Mesodermal cell (in vitro differentiated cells): ENCODE data around the gene CRHR2. TPM values are rescaled to one million over a fixed set of nuclear protein-coding genes. Genes with fewer than 3 reads are reported as not detected.

ENCODE experiments used
- H3K27ac ChIP-seq: 2 replicates; pipeline ENCODE4 v1.7.0; 2013; ENCODE audit warnings: mild to moderate bottlenecking, low read depth, low read length, moderate library complexity; ENCODE audit not compliant: severe bottlenecking
- H3K36me3 ChIP-seq: 2 replicates; pipeline ENCODE4 v1.7.1; 2013; ENCODE audit warnings: mild to moderate bottlenecking, low read length, moderate library complexity; ENCODE audit not compliant: control insufficient read depth, insufficient read depth
- H3K4me1 ChIP-seq: one replicate; pipeline ENCODE4 v1.7.1; 2013; ENCODE audit warnings: mild to moderate bottlenecking, low read length; ENCODE audit not compliant: insufficient read depth, control insufficient read depth, poor library complexity, severe bottlenecking
- H3K4me3 ChIP-seq: 2 replicates; pipeline ENCODE4 v1.7.0; 2013; ENCODE audit warnings: low read length, control low read depth, mild to moderate bottlenecking; ENCODE audit not compliant: insufficient read depth, poor library complexity, severe bottlenecking; ENCODE audit errors: extremely low read depth
- H3K9me3 ChIP-seq: 2 replicates; pipeline ENCODE4 v1.7.1; 2013; ENCODE audit warnings: mild to moderate bottlenecking, low read length, moderate library complexity; ENCODE audit not compliant: control insufficient read depth
- WGBS, 2 experiments: methylation state at CpG; one replicate each; pipeline ENCODE4 v1.1.5; 2013; ENCODE audit warnings: missing lambda C conversion rate in 2 of 2; ENCODE audit not compliant: insufficient coverage in 2 of 2; 5-methylcytosine and 5-hydroxymethylcytosine counted together
- polyA plus RNA-seq, 2 experiments: library from polyadenylated mRNA; stranded (reverse); fragments of 50-300 nt; gene quantifications; one replicate each; pipeline ENCODE4 v1.2.3, GENCODE V29; 2013

Gene CRHR2
- polyA plus RNA-seq (2013, experiment 1 of 2) = 0.33 TPM
- not detected for polyA plus RNA-seq (2013, experiment 2 of 2)

- Histone ChIP-seq H3K9me3 (no peaks in the 10 kb centered on the region), H3K4me3 (peak within 1 kb of the TSS; percentile 39), H3K27ac (no peak within 1 kb of the TSS), H3K4me1 (peaks cover 9% of the 10 kb centered on the region), H3K36me3 (no peaks in the 10 kb centered on the region)
- WGBS, 2 experiments = 4 to 7% methylated on average over 42 to 50 of the region's 67 CpGs
Observed at GRCh38 chr7:30682212-30683083, at the start of gene CRHR2. TSS of gene CRHR2 (minus strand) at chr7:30682456. CDS start at chr7:30682280, 176 bp downstream.

- H3K9me3 ChIP-seq = no peaks in the 10 kb centered on the region
- no peak overlapping the region for H3K27ac ChIP-seq
- no peaks in the 10 kb centered on the region for H3K4me1 ChIP-seq
- H3K36me3 ChIP-seq = no peaks in the 10 kb centered on the region
- H3K4me3 ChIP-seq = no peak overlapping the region
- 83 to 84% methylated on average over 5 to 10 of the region's 11 CpGs for WGBS, 2 experiments
Observed at GRCh38 chr7:30731581-30731980, 49.3 kb upstream of the CRHR2 start.

- Histone ChIP-seq H3K4me1 (no peaks in the 10 kb centered on the region), H3K27ac (no peak overlapping the region), H3K9me3 (no peaks in the 10 kb centered on the region), H3K4me3 (no peak overlapping the region), H3K36me3 (no peaks in the 10 kb centered on the region)
- WGBS, 2 experiments = 82 to 94% methylated on average over 3 to 4 of the region's 4 CpGs
Observed at GRCh38 chr7:30730996-30731395, 48.7 kb upstream of the CRHR2 start.

GRCh38 chr7:30730097-30730496, 47.8 kb upstream of the CRHR2 start:
- 100% methylated on average over 1 of the region's 2 CpGs; no CpG with 5 or more reads in 1 of the 2 experiments for WGBS, 2 experiments
- H3K27ac ChIP-seq = no peak overlapping the region

GRCh38 chr7:30729642-30730041, 47.4 kb upstream of the CRHR2 start:
- no peak overlapping the region for H3K27ac ChIP-seq
- H3K9me3 ChIP-seq = no peaks in the 10 kb centered on the region
- H3K36me3 ChIP-seq = no peaks in the 10 kb centered on the region
- H3K4me1 ChIP-seq = no peaks in the 10 kb centered on the region
- WGBS, 2 experiments = 70 to 92% methylated on average over 1 to 2 of the region's 2 CpGs
- H3K4me3 ChIP-seq = no peak overlapping the region

More at GRCh38 chr7:30730097-30730496, 47.8 kb upstream of the CRHR2 start:
- no peaks in the 10 kb centered on the region for H3K36me3 ChIP-seq
- H3K4me3 ChIP-seq = no peak overlapping the region
- H3K4me1 ChIP-seq = no peaks in the 10 kb centered on the region
- no peaks in the 10 kb centered on the region for H3K9me3 ChIP-seq

- H3K4me1 ChIP-seq = no peaks in the 10 kb centered on the region
- no peaks in the 10 kb centered on the region for H3K9me3 ChIP-seq
- H3K4me3 ChIP-seq = no peak overlapping the region
- no peak overlapping the region for H3K27ac ChIP-seq
- 80 to 82% methylated on average over 6 of the region's 6 CpGs for WGBS, 2 experiments
- H3K36me3 ChIP-seq = no peaks in the 10 kb centered on the region
Observed at GRCh38 chr7:30728591-30729100, 46.4 kb upstream of the CRHR2 start.

- 38 to 42% methylated on average over 5 to 8 of the region's 8 CpGs for WGBS, 2 experiments
- no peaks in the 10 kb centered on the region for H3K36me3 ChIP-seq
Observed at GRCh38 chr7:30727061-30727945, 45.0 kb upstream of the CRHR2 start.

GRCh38 chr7:30726296-30727006, 44.2 kb upstream of the CRHR2 start:
- H3K27ac ChIP-seq = no peak overlapping the region
- no peak overlapping the region for H3K4me3 ChIP-seq
- H3K4me1 ChIP-seq = no peaks in the 10 kb centered on the region
- H3K36me3 ChIP-seq = no peaks in the 10 kb centered on the region
- H3K9me3 ChIP-seq = no peaks in the 10 kb centered on the region
- WGBS, 2 experiments = 87 to 90% methylated on average over 4 to 5 of the region's 7 CpGs

More at GRCh38 chr7:30727061-30727945, 45.0 kb upstream of the CRHR2 start:
- H3K27ac ChIP-seq = no peak overlapping the region
- no peaks in the 10 kb centered on the region for H3K9me3 ChIP-seq
- H3K4me3 ChIP-seq = no peak overlapping the region
- no peaks in the 10 kb centered on the region for H3K4me1 ChIP-seq

GRCh38 chr7:30723776-30724175, 41.5 kb upstream of the CRHR2 start:
- peaks cover 11% of the 10 kb centered on the region for H3K9me3 ChIP-seq
- H3K36me3 ChIP-seq = no peaks in the 10 kb centered on the region
- WGBS, 2 experiments = 33 to 90% methylated on average over 1 to 2 of the region's 4 CpGs
- no peak overlapping the region for H3K4me3 ChIP-seq
- no peaks in the 10 kb centered on the region for H3K4me1 ChIP-seq
- no peak overlapping the region for H3K27ac ChIP-seq

GRCh38 chr7:30722671-30723070, 40.4 kb upstream of the CRHR2 start:
- H3K4me1 ChIP-seq = no peaks in the 10 kb centered on the region
- peaks cover 18% of the 10 kb centered on the region for H3K9me3 ChIP-seq
- no peak overlapping the region for H3K4me3 ChIP-seq
- no peaks in the 10 kb centered on the region for H3K36me3 ChIP-seq
- H3K27ac ChIP-seq = no peak overlapping the region
